ENCODE measurements around the gene CHI3L1. TPM values are rescaled to one million over a fixed set of nuclear protein-coding genes. Genes with fewer than 3 reads are reported as not detected.

CHI3L1 gene
- total RNA-seq, 2 experiments from 2014 or later = not detected

DNA sequence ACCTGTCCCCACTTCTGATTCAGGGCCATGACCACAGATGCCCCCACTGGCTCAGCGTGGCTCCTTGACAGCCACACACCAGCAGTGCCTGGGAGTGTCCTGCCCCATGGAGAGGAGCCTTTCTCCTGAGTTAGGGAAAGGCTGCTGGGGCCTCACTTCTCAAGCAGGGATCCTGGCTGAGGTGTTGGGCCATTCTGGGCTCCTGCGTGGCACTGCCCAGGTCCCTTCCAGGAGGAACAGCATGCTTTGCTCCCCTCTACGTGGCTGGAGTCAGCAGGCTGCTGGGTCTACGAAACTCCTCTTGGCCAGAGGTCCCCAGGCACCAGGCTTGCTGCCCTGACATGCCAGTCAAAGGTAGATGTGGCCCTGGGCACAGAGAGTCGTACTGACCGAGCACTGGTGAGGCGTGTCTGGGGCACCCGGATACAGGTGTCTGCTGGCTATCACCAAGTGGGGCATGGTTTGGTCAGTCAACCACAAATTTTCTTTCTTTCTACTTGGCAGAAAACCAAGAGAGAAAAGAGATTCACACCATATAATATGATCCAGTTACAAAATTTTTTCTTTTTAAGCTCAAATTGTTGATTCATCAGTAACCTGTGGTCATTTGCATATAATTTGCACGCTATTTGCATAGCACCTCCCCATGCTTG is 54.8 kb downstream of the CHI3L1 start:
- H4K20me1 ChIP-seq (ENCODE audit: insufficient read depth, low read length) = no peaks in the 10 kb centered on the region
- CTCF ChIA-PET (ENCODE audit: unreplicated experiment) = no interaction called here
- BruUV-seq (replicated peaks) = no TSS peak
- no peak overlapping the region for H2AFZ ChIP-seq (ENCODE audit: low read length)
- no peaks in the 10 kb centered on the region for H3K9me2 ChIP-seq (ENCODE audit: insufficient read depth, low read length)
- no peaks in the 10 kb centered on the region for H3K4me1 ChIP-seq (ENCODE audit: insufficient read depth, low read length, poor library complexity, severe bottlenecking)
- no peaks in the 10 kb centered on the region for H3K9me3 ChIP-seq (ENCODE audit: low read length)
- no peak for DNase-seq (ENCODE audit: low spot score)
- TF ChIP-seq, protein P1, sequence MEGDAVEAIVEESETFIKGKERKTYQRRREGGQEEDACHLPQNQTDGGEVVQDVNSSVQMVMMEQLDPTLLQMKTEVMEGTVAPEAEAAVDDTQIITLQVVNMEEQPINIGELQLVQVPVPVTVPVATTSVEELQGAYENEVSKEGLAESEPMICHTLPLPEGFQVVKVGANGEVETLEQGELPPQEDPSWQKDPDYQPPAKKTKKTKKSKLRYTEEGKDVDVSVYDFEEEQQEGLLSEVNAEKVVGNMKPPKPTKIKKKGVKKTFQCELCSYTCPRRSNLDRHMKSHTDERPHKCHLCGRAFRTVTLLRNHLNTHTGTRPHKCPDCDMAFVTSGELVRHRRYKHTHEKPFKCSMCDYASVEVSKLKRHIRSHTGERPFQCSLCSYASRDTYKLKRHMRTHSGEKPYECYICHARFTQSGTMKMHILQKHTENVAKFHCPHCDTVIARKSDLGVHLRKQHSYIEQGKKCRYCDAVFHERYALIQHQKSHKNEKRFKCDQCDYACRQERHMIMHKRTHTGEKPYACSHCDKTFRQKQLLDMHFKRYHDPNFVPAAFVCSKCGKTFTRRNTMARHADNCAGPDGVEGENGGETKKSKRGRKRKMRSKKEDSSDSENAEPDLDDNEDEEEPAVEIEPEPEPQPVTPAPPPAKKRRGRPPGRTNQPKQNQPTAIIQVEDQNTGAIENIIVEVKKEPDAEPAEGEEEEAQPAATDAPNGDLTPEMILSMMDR (conservative IDR thresholded peaks at IDR 0.05; ENCODE audit: low read length) = no peak
- no peak for TF ChIP-seq EZH2phosphoT487 (IDR thresholded peaks at IDR 0.05; ENCODE audit: borderline replicate concordance, low read depth, low read length)
- no peak overlapping the region for H3K4me3 ChIP-seq (ENCODE audit: low read depth, low read length, poor library complexity, severe bottlenecking)
- intact Hi-C loops (cut with micrococcal nuclease; ENCODE audit: unreplicated experiment) = no loop called here
- no peaks in the 10 kb centered on the region for H3K79me2 ChIP-seq (ENCODE audit: insufficient read depth, low read depth, low read length)
- no peak overlapping the region for H3K4me2 ChIP-seq (ENCODE audit: low read length)
- H3K27ac ChIP-seq (ENCODE audit: low read depth, low read length, poor library complexity, severe bottlenecking) = no peak overlapping the region
- H3K36me3 ChIP-seq (ENCODE audit: insufficient read depth, low read length) = no peaks in the 10 kb centered on the region
- POLR2A ChIA-PET = interaction anchor here (1.3 kb wide), 1 partner anchor 9 kb away, joined by 3 read pairs; no protein-coding TSS in a partner anchor

DNA sequence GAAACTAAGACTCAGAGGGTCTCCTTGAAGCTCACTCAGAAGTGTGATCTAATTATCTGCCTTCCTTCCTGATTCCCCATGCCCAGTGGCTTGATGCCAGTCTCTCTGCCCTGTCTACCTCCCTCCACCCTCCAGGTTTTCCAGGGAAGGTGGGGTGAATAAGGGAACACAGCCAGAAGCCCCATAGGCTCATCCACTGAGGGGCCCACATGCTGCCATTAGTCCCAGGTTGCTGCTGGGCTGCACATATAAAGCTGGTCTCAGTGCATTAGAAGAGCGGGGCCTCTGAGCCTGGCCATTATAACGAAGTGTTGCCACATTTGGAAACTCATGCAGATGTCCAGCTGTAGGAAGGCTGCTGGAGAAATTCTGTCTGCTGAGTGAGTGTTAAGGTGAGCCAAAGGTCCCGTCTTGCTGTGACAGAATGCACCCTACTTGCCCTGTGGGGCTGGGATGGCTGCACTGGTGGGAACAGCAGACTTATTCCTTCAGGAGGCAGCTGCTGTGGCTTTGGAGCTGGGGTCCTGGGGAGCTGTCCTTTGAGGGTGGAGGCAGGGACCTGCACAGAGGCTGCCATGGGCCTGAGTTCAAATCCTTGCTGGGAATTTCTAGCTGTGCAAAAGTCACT is 56.0 kb downstream of the CHI3L1 start:
- no TSS peak for BruUV-seq (replicated peaks)
- no peak for TF ChIP-seq EZH2phosphoT487 (IDR thresholded peaks at IDR 0.05; ENCODE audit: borderline replicate concordance, low read depth, low read length)
- TF ChIP-seq, protein P1 (conservative IDR thresholded peaks at IDR 0.05; ENCODE audit: low read length) = no peak
- no peaks in the 10 kb centered on the region for H3K9me3 ChIP-seq (ENCODE audit: low read length)
- DNase-seq (ENCODE audit: low spot score) = no peak
- no peak overlapping the region for H2AFZ ChIP-seq (ENCODE audit: low read length)
- H3K79me2 ChIP-seq (ENCODE audit: insufficient read depth, low read depth, low read length) = no peaks in the 10 kb centered on the region
- intact Hi-C loops (cut with micrococcal nuclease; ENCODE audit: unreplicated experiment) = no loop called here
- ChIA-PET CTCF (ENCODE audit: unreplicated experiment) (no interaction called here), POLR2A (interaction anchor here (0.7 to 0.9 kb wide), 2 partner anchors 17 to 349 kb away, joined by 3 read pairs; no protein-coding TSS in a partner anchor)
- H3K9me2 ChIP-seq (ENCODE audit: insufficient read depth, low read length) = no peaks in the 10 kb centered on the region
- H3K27ac ChIP-seq (ENCODE audit: low read depth, low read length, poor library complexity, severe bottlenecking) = no peak overlapping the region
- no peaks in the 10 kb centered on the region for H3K36me3 ChIP-seq (ENCODE audit: insufficient read depth, low read length)
- H3K4me2 ChIP-seq (ENCODE audit: low read length) = no peak overlapping the region
- no peaks in the 10 kb centered on the region for H3K4me1 ChIP-seq (ENCODE audit: insufficient read depth, low read length, poor library complexity, severe bottlenecking)
- H3K4me3 ChIP-seq (ENCODE audit: low read depth, low read length, poor library complexity, severe bottlenecking) = no peak overlapping the region
- no peaks in the 10 kb centered on the region for H4K20me1 ChIP-seq (ENCODE audit: insufficient read depth, low read length)
